CD4-positive, CD25-positive, alpha-beta regulatory T cell (primary cell): ENCODE measurements around the gene RASL12. TPM values are rescaled to one million over a fixed set of nuclear protein-coding genes. Genes with fewer than 3 reads are reported as not detected.
A peak's percentile ranks its signal among the peaks of the same experiment; 100 is the strongest.

Source experiments
- ATAC-seq, 2 donors: fragments of 150-1000 bp; cut with Tn5 transposase; one replicate each; pipeline ENCODE4 v1.10.0; 2021; ENCODE audit warnings: low read depth in 2 of 2, moderate number of reproducible peaks in 2 of 2, moderate library complexity in 1 of 2
- DNase-seq, 3 donors: peaks; one replicate each; pipeline versions ENCODE4 v3.0.0 to v3.0.0-alpha.2; 2012 to 2022; ENCODE audit warnings: mixed read lengths in 1 of 3
- H3K27ac ChIP-seq: one replicate; pipeline ENCODE4 v1.7.0; 2013; ENCODE audit warnings: mild to moderate bottlenecking, low read length; ENCODE audit not compliant: insufficient read depth, poor library complexity, severe bottlenecking
- H3K27me3 ChIP-seq: one replicate; pipeline ENCODE4 v1.7.0; 2013; ENCODE audit warnings: low read length; ENCODE audit not compliant: control insufficient read depth, insufficient read depth
- H3K36me3 ChIP-seq: one replicate; pipeline ENCODE4 v1.7.0; 2013; ENCODE audit warnings: mild to moderate bottlenecking, low read length, moderate library complexity; ENCODE audit not compliant: control insufficient read depth, insufficient read depth
- H3K4me1 ChIP-seq: 2 replicates; pipeline ENCODE4 v1.7.0; 2013; ENCODE audit warnings: mild to moderate bottlenecking, low read length; ENCODE audit not compliant: insufficient read depth, control insufficient read depth, poor library complexity, severe bottlenecking
- H3K4me3 ChIP-seq: one replicate; pipeline ENCODE4 v1.7.0; 2013; ENCODE audit warnings: low read depth, mild to moderate bottlenecking, low read length, moderate library complexity
- H3K9me3 ChIP-seq, 2 experiments: 1 replicate in 1 of 2; 2 replicates in 1 of 2; pipeline ENCODE4 v1.7.0; 2013; ENCODE audit warnings: low read length in 2 of 2, mild to moderate bottlenecking in 1 of 2, moderate library complexity in 1 of 2; ENCODE audit not compliant: control insufficient read depth in 2 of 2
- H3K27ac Mint-ChIP-seq, 3 donors: one replicate each; pipeline ENCODE4 v1.8.0; 2020 to 2022; ENCODE audit warnings: mild to moderate bottlenecking in 3 of 3, mixed read lengths in 3 of 3, moderate library complexity in 2 of 3
- H3K27me3 Mint-ChIP-seq: one replicate; pipeline ENCODE4 v1.8.0; 2022; ENCODE audit warnings: mild to moderate bottlenecking, mixed read lengths
- H3K36me3 Mint-ChIP-seq: one replicate; pipeline ENCODE4 v1.8.0; 2020; ENCODE audit warnings: mixed read lengths
- H3K4me1 Mint-ChIP-seq, 4 donors: one replicate each; pipeline ENCODE4 v1.8.0; 2020 to 2022; ENCODE audit warnings: mixed read lengths in 4 of 4, mild to moderate bottlenecking in 1 of 4
- H3K4me3 Mint-ChIP-seq, 4 donors: one replicate each; pipeline ENCODE4 v1.8.0; 2020 to 2022; ENCODE audit warnings: mild to moderate bottlenecking in 4 of 4, mixed read lengths in 4 of 4, moderate library complexity in 3 of 4
- H3K9me3 Mint-ChIP-seq, 7 donors: one replicate each; pipeline ENCODE4 v1.8.0; 2020 to 2022; ENCODE audit warnings: mixed read lengths in 7 of 7, mild to moderate bottlenecking in 3 of 7, moderate library complexity in 2 of 7
- polyA plus RNA-seq, 4 donors: library from polyadenylated mRNA; unstranded; fragments of 300-500 nt; fragmentation: Illumina TruSeq; gene quantifications; one replicate each; pipeline ENCODE4 v1.2.3, GENCODE V29; 2021
- total RNA-seq: library from RNA; stranded (reverse); gene quantifications from one replicate; pipeline ENCODE4 v1.2.3, GENCODE V29; 2022

Gene RASL12
- total and polyA plus RNA-seq, 5 donors from 2014 or later = not detected

- no peaks in the 10 kb centered on the region for H3K36me3 ChIP-seq
- H3K9me3 ChIP-seq = no peaks in the 10 kb centered on the region
- H3K9me3 Mint-ChIP-seq = no peaks in the 10 kb centered on the region
- H3K27me3 ChIP-seq = peaks cover 14% of the 10 kb centered on the region
- no peaks in the 10 kb centered on the region for H3K4me1 ChIP-seq
- no peak overlapping the region for H3K4me3 Mint-ChIP-seq
- DNase-seq = no peak
- H3K36me3 Mint-ChIP-seq = no peaks in the 10 kb centered on the region
- H3K27ac ChIP-seq = no peak overlapping the region
- no peak overlapping the region for H3K27ac Mint-ChIP-seq
- peaks cover 0 to 12% (median 0%) of the 10 kb centered on the region in 4 donors for H3K4me1 Mint-ChIP-seq
- peaks cover 36% of the 10 kb centered on the region for H3K27me3 Mint-ChIP-seq
- ATAC-seq = no peak
- H3K4me3 ChIP-seq = no peak overlapping the region
Measured at GRCh38 chr15:65069179-65069578, 1.4 kb upstream of the RASL12 start.

- H3K36me3 ChIP-seq = no peaks in the 10 kb centered on the region
- no peaks in the 10 kb centered on the region for H3K9me3 ChIP-seq
- H3K27ac Mint-ChIP-seq = no peak overlapping the region
- peak overlapping the region in 2 of 4 donors; percentile 35 to 56 for H3K4me3 Mint-ChIP-seq
- no peaks in the 10 kb centered on the region for H3K36me3 Mint-ChIP-seq
- H3K27me3 Mint-ChIP-seq = peaks cover 38% of the 10 kb centered on the region
- H3K27ac ChIP-seq = no peak overlapping the region
- peaks cover 14% of the 10 kb centered on the region for H3K27me3 ChIP-seq
- H3K4me1 Mint-ChIP-seq = peaks cover 0 to 12% (median 0%) of the 10 kb centered on the region in 4 donors
- DNase-seq (no peak), ATAC-seq (no peak)
- no peaks in the 10 kb centered on the region for H3K9me3 Mint-ChIP-seq
- H3K4me1 ChIP-seq = no peaks in the 10 kb centered on the region
- no peak overlapping the region for H3K4me3 ChIP-seq
Measured at GRCh38 chr15:65068403-65068788, 605 bp upstream of the RASL12 start.

GRCh38 chr15:65067317-65067644 lies 510 bp downstream of the RASL12 start:
- H3K27ac ChIP-seq = no peak overlapping the region
- H3K9me3 ChIP-seq = no peaks in the 10 kb centered on the region
- Mint-ChIP-seq H3K27me3 (peaks cover 43% of the 10 kb centered on the region), H3K27ac (no peak overlapping the region), H3K4me3 (peak overlapping the region in 1 of 4 donors; percentile 69), H3K36me3 (no peaks in the 10 kb centered on the region), H3K9me3 (no peaks in the 10 kb centered on the region), H3K4me1 (peaks cover 0 to 12% (median 0%) of the 10 kb centered on the region in 4 donors)
- H3K4me3 ChIP-seq = no peak overlapping the region
- H3K27me3 ChIP-seq = peaks cover 14% of the 10 kb centered on the region
- DNase-seq = no peak
- H3K36me3 ChIP-seq = no peaks in the 10 kb centered on the region
- no peaks in the 10 kb centered on the region for H3K4me1 ChIP-seq
- no peak for ATAC-seq

GRCh38 chr15:65066635-65067316 lies 1.0 kb downstream of the RASL12 start:
- no peaks in the 10 kb centered on the region for H3K36me3 ChIP-seq
- Mint-ChIP-seq H3K36me3 (no peaks in the 10 kb centered on the region), H3K9me3 (no peaks in the 10 kb centered on the region), H3K4me3 (peak overlapping the region in 1 of 4 donors; percentile 69), H3K4me1 (peaks cover 0 to 12% (median 0%) of the 10 kb centered on the region in 4 donors), H3K27me3 (peaks cover 43% of the 10 kb centered on the region), H3K27ac (no peak overlapping the region)
- H3K9me3 ChIP-seq = no peaks in the 10 kb centered on the region
- peaks cover 14% of the 10 kb centered on the region for H3K27me3 ChIP-seq
- DNase-seq = no peak
- H3K27ac ChIP-seq = no peak overlapping the region
- no peak for ATAC-seq
- H3K4me1 ChIP-seq = no peaks in the 10 kb centered on the region
- no peak overlapping the region for H3K4me3 ChIP-seq

- Mint-ChIP-seq H3K27me3 (peaks cover 43% of the 10 kb centered on the region), H3K36me3 (no peaks in the 10 kb centered on the region), H3K4me1 (peaks cover 0 to 12% (median 0%) of the 10 kb centered on the region in 4 donors), H3K27ac (peak overlapping the region in 1 of 3 donors; percentile 10), H3K4me3 (no peak overlapping the region), H3K9me3 (no peaks in the 10 kb centered on the region)
- Histone ChIP-seq H3K27me3 (peaks cover 14% of the 10 kb centered on the region), H3K36me3 (no peaks in the 10 kb centered on the region), H3K9me3 (no peaks in the 10 kb centered on the region), H3K4me1 (no peaks in the 10 kb centered on the region), H3K27ac (no peak overlapping the region), H3K4me3 (no peak overlapping the region)
- DNase-seq (no peak), ATAC-seq (no peak)
Measured at GRCh38 chr15:65066001-65066634, 1.7 kb downstream of the RASL12 start.

- H3K4me3 ChIP-seq = no peak overlapping the region
- no peaks in the 10 kb centered on the region for H3K9me3 ChIP-seq
- Mint-ChIP-seq H3K9me3 (no peaks in the 10 kb centered on the region), H3K27me3 (peaks cover 33% of the 10 kb centered on the region), H3K4me3 (no peak overlapping the region), H3K36me3 (no peaks in the 10 kb centered on the region), H3K27ac (no peak overlapping the region), H3K4me1 (peaks cover 0 to 6% (median 0%) of the 10 kb centered on the region in 4 donors)
- H3K27ac ChIP-seq = no peak overlapping the region
- peaks cover 14% of the 10 kb centered on the region for H3K27me3 ChIP-seq
- no peaks in the 10 kb centered on the region for H3K36me3 ChIP-seq
- no peak for ATAC-seq
- no peaks in the 10 kb centered on the region for H3K4me1 ChIP-seq
- no peak for DNase-seq
Measured at GRCh38 chr15:65062726-65063125, 5.1 kb downstream of the RASL12 start.

- DNase-seq = no peak
- Histone ChIP-seq H3K4me3 (no peak overlapping the region), H3K27me3 (peaks cover 14% of the 10 kb centered on the region), H3K4me1 (no peaks in the 10 kb centered on the region), H3K9me3 (no peaks in the 10 kb centered on the region), H3K36me3 (no peaks in the 10 kb centered on the region), H3K27ac (no peak overlapping the region)
- H3K4me3 Mint-ChIP-seq = no peak overlapping the region
- no peak for ATAC-seq
- peaks cover 29% of the 10 kb centered on the region for H3K27me3 Mint-ChIP-seq
- peaks cover 0 to 3% (median 0%) of the 10 kb centered on the region in 4 donors for H3K4me1 Mint-ChIP-seq
- no peak overlapping the region for H3K27ac Mint-ChIP-seq
- no peaks in the 10 kb centered on the region for H3K9me3 Mint-ChIP-seq
- no peaks in the 10 kb centered on the region for H3K36me3 Mint-ChIP-seq
Measured at GRCh38 chr15:65062061-65062460, 5.7 kb downstream of the RASL12 start.
